Measurements from ENCODE around the gene SF3B6.

Gene SF3B6

GRCh38 chr2:24020244-24020643 is 55.9 kb downstream of the SF3B6 start:
- DNase-seq (ENCODE audit: low read depth in 3 of 3), result no peak

- no peak for DNase-seq (ENCODE audit: low read depth in 3 of 3)
These were observed 56.4 kb downstream of the SF3B6 start for GRCh38 chr2:24019729-24020128.

GRCh38 chr2:24018241-24018640 is 57.9 kb downstream of the SF3B6 start:
- DNase-seq (ENCODE audit: low read depth in 3 of 3), result no peak

- no peak for DNase-seq (ENCODE audit: low read depth in 3 of 3)
These were observed 58.4 kb downstream of the SF3B6 start for GRCh38 chr2:24017711-24018110.
